GM23338 (cell line): Measurements from ENCODE around the gene DNAH8.

Source experiments
- CREB1 ChIP-seq: fragments of 250-450 bp; sonication (Bioruptor Pico); IDR thresholded peaks from 2 replicates; pipeline ENCODE4 v1.5.0; 2020; ENCODE audit warnings: low read depth, mild to moderate bottlenecking, moderate library complexity
- CTCF ChIP-seq, 2 experiments: fragments of 200-600 bp in 1 of 2; sonication (generic) in 1 of 2; conservative IDR thresholded peaks; 2 replicates each; pipeline versions ENCODE4 v1.5.1 to v1.6.1; 2016 to 2017; ENCODE audit warnings: antibody characterized with exemption in 2 of 2, low read depth in 2 of 2, mild to moderate bottlenecking in 2 of 2, moderate library complexity in 1 of 2
- ETS1 ChIP-seq: IDR thresholded peaks from 2 replicates; pipeline ENCODE4 v1.6.1; 2016; ENCODE audit warnings: antibody characterized with exemption
- EZH2 ChIP-seq: fragments of 200-600 bp; sonication (generic); IDR thresholded peaks from one replicate; pipeline ENCODE4 v1.8.0; 2017; ENCODE audit warnings: antibody characterized with exemption, mild to moderate bottlenecking, low read depth; ENCODE audit not compliant: unreplicated experiment
- EZH2phosphoT487 ChIP-seq: fragments of 200-600 bp; sonication (generic); IDR thresholded peaks from one replicate; pipeline ENCODE4 v1.8.1; 2018; ENCODE audit warnings: antibody characterized with exemption; ENCODE audit not compliant: unreplicated experiment
- JUNB ChIP-seq: IDR thresholded peaks from one replicate; pipeline ENCODE4 v1.6.1; 2016; ENCODE audit warnings: antibody characterized with exemption; ENCODE audit not compliant: unreplicated experiment
- NANOG ChIP-seq: IDR thresholded peaks from 2 replicates; pipeline ENCODE4 v1.6.1; 2016; ENCODE audit warnings: antibody characterized with exemption, borderline replicate concordance
- POLR2AphosphoS5 ChIP-seq: IDR thresholded peaks from 2 replicates; pipeline ENCODE4 v1.6.1; 2016; ENCODE audit warnings: antibody characterized with exemption, low read depth
- STAT1 ChIP-seq: IDR thresholded peaks from one replicate; pipeline ENCODE4 v1.6.1; 2016; ENCODE audit warnings: antibody characterized with exemption; ENCODE audit not compliant: unreplicated experiment
- ZNF114 ChIP-seq: fragments of 250-450 bp; sonication (Bioruptor Pico); IDR thresholded peaks from 2 replicates; pipeline ENCODE4 v1.5.0; 2020; ENCODE audit warnings: mild to moderate bottlenecking, moderate library complexity
- ZNF331 ChIP-seq: fragments of 250-450 bp; sonication (Bioruptor Pico); IDR thresholded peaks from 2 replicates; pipeline ENCODE4 v1.5.0; 2020; ENCODE audit warnings: low read depth, mild to moderate bottlenecking, moderate library complexity
- TF ChIP-seq, protein P1 (sequence below): IDR thresholded peaks from one replicate; pipeline ENCODE4 v1.6.1; 2018; ENCODE audit warnings: antibody characterized with exemption; ENCODE audit not compliant: unreplicated experiment

DNA sequence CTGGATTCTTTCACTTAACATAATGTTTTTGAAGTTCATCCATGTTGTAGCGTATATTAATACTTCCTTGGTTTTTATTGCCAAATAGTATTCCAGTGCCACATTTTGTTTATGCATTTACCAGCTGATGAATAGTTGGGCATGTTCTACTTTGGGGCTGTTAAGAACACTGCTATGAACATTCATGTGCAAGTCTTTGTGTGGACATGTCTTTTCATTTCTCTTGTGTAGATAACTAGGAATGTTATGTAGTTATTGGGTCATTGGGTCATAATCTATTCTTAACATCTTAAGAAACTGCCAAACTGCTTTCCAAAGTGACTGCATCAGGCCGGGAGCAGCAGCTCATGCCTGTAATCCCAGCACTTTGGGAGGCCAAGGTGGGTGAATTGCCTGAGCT is 289.7 kb downstream of the DNAH8 start:
- TF ChIP-seq CTCF (conservative IDR thresholded peaks at IDR 0.05; ENCODE audit: low read depth in 2 of 2) (no peak), EZH2 (no peak), POLR2AphosphoS5 (no peak), ZNF331 (CRISPR knock-in tag) (no peak), ETS1 (no peak), EZH2phosphoT487 (no peak), CREB1 (CRISPR knock-in tag) (no peak), JUNB (no peak), STAT1 (no peak), ZNF114 (no peak), NANOG (no peak)
- TF ChIP-seq, protein P1, sequence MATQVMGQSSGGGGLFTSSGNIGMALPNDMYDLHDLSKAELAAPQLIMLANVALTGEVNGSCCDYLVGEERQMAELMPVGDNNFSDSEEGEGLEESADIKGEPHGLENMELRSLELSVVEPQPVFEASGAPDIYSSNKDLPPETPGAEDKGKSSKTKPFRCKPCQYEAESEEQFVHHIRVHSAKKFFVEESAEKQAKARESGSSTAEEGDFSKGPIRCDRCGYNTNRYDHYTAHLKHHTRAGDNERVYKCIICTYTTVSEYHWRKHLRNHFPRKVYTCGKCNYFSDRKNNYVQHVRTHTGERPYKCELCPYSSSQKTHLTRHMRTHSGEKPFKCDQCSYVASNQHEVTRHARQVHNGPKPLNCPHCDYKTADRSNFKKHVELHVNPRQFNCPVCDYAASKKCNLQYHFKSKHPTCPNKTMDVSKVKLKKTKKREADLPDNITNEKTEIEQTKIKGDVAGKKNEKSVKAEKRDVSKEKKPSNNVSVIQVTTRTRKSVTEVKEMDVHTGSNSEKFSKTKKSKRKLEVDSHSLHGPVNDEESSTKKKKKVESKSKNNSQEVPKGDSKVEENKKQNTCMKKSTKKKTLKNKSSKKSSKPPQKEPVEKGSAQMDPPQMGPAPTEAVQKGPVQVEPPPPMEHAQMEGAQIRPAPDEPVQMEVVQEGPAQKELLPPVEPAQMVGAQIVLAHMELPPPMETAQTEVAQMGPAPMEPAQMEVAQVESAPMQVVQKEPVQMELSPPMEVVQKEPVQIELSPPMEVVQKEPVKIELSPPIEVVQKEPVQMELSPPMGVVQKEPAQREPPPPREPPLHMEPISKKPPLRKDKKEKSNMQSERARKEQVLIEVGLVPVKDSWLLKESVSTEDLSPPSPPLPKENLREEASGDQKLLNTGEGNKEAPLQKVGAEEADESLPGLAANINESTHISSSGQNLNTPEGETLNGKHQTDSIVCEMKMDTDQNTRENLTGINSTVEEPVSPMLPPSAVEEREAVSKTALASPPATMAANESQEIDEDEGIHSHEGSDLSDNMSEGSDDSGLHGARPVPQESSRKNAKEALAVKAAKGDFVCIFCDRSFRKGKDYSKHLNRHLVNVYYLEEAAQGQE = no peak
